CD4-positive, alpha-beta T cell treated with Interleukin-6 at 100 ng/mL for 8 hours (primary cell): Measurements from ENCODE around the gene ASCL5.

Experiments used
- DNase-seq: peaks from one replicate; pipeline ENCODE4 v3.0.0-alpha.2; 2020; ENCODE audit warnings: mixed read lengths, low spot score

ASCL5 gene

DNA sequence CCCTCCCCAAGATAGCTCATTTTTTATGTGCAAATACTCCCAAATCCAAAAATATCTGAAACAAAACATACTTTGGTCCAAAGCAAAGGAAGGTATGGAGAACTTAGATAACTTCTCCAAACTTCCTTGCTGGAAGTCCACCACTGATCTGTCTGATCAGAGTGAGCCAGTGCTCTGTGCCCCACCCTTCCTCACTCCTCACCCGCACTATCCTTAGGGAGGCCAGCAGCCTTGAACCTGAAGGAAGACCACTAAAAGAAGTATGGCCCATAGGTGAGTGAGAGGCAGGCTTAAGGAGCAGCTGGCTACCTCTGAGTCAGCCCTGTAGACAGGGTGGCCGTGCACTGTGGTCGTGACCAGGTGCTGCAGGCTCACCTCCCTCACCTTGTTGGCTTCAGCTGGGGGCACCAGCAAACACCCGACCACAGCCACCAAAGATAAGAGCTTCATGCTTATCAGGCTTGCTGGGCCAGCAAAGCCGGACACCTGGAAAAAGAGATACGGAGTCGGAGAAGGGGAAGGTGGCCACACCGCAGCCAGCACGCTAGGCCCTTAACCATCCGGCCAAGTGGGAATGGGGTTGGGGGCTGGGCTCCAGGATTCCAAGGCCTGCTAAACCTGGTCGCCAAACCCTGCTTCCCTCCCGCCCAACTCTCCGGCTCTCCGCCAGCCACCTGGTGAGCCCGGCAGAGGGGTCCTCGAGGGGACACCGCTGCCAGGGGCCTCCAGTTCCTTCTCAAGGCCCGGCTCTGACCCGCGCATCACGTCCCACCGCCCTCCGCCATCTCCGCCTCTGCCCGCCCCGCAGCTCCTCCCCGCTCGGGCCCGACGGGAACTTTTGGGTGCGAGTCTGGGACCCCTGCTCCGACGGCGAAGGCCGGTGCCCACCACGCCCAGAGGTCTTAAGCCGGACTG, 26.7 kb upstream of the ASCL5 start:
- DNase-seq, result no peak

DNA sequence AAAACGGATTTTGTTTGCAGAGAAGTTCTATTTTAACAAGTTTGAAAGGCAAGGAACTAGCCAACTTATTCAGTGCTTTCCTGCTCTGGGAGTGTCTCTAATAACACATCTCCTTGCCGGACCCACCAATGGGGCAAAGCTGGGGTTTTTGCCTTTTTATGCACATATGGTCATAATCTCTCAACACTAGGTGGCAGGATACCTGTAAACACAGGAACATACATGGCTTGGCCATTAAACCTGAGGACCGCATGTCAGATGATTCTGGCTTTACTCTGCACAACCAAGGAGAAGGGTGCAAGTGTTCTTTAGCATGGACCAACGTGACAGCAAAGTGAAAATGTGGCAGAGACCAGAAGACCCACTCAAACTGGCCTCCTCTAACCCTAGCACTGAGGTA, 22.4 kb upstream of the ASCL5 start:
- DNase-seq, result no peak

DNA sequence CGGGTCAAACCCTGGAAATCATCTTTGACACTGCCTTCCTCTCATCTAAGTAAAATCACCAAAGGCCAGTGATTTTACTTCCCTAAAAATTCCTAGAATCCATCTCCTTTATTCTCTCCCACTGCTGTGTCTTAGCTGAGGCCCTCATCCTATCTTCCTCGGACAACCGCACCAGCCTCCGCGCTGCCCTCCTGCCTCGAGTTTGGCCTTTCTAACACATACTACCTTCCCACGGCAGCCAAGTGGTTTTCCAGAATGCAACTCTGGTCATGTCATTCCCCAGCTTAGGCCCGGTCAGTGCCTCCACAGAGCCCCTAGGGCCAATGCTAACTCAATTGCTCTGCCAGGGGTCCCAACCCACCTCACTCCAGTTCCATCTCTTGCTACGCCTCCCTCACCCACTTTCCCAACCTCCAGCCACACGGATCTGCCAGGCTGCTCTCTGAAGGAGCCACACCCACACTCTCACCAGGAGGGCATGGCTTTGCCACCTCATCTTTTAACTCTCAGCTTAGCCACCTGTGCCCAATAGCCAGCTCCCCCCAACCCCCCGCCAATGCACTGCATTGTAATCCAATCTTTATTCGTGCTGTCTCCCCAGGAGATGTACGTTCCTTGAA, 20.5 kb upstream of the ASCL5 start:
- no peak for DNase-seq

DNA sequence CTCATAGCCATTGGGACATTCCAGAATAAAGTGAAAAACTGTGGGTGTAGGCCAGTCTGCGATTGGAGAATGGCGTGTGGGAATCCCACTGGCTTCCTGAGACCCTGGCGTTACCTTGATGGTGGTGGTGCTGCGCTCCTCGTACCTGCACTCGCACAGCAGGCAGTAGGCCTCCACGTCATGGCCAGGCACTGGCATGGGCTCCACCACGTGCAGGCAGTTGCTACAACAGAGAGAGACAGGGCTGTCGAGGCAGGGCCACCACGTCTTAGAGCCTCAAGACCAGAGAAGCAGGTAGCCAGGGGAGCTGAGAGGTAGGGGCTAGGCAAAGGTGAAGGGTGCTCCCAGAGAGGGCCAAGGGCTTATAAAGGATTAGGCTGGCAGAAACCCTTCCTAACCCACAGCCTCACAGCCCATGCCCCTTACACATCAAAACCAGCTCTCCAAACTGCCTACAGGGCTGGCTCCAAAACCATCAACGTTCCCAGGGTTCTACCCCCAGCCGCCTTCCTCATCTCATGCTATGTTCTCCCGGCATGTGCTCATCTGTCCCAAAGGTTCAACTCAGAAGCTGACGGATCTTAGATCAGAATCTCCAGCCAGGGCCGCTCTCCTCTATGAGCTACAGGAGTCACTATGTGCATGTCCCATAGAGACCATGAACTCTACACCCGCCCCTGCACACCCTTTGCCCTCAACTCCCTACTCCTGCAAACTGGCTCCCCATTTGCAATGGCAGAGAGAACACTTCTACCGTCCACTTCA, 19.8 kb upstream of the ASCL5 start:
- no peak for DNase-seq

DNA sequence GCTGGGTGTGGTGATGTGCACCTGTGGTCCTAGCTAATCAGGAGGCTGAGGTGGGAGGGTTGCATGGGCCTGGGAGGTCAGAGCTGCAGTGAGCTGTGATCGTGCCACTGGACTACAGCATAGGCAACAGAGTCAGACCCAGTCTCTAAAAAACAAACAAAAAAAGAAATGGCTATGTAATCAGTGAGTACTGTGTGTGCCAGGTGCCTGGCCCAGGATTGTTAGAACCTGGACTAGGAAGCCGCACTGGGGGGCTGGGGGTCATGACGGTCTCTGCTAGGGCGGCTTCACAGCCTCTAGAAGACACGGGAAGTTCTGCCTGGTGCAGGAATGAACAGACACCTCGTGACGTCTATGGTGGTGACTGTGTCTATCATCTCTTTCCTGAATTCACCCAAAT, 18.8 kb upstream of the ASCL5 start:
- no peak for DNase-seq

DNA sequence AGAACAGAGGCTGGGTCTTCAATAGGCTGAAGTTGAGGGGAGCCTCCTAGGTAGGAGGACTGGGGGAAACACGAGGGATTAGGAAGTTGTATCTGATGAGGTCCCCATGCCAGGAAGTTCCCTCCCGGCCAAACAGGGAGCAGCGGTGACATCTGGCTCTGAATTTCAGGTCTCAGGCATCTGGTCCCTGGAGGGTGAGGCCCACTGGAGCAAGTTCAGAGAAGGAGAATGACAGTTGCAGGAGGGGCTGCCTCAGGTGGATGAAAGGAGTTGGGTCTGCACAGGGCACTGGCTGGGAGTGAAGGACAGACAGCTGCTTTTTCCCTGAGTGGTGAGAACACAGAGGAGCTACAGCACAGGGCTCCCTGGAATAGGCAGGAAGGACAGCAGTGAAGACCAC, 18.1 kb upstream of the ASCL5 start:
- DNase-seq, result no peak

DNA sequence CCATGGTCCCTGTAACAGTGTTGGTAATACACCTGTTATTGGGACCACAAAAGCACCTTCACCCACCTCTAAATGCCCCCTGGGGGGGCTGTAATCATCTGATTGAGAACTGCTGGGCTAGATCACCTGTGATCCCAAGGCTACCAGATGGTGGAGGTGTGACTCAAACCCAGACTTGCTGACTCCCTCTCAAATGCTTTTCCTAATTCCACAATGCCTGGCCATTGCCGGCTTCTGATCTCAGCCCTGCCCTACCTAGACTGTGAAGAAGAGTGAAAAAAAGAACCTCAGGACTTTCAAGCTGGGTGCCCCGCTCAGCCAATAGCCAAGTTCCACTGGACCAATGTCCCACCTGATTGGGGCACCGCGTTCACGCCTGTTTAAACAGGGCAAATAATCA, 17.7 kb upstream of the ASCL5 start:
- no peak for DNase-seq

DNA sequence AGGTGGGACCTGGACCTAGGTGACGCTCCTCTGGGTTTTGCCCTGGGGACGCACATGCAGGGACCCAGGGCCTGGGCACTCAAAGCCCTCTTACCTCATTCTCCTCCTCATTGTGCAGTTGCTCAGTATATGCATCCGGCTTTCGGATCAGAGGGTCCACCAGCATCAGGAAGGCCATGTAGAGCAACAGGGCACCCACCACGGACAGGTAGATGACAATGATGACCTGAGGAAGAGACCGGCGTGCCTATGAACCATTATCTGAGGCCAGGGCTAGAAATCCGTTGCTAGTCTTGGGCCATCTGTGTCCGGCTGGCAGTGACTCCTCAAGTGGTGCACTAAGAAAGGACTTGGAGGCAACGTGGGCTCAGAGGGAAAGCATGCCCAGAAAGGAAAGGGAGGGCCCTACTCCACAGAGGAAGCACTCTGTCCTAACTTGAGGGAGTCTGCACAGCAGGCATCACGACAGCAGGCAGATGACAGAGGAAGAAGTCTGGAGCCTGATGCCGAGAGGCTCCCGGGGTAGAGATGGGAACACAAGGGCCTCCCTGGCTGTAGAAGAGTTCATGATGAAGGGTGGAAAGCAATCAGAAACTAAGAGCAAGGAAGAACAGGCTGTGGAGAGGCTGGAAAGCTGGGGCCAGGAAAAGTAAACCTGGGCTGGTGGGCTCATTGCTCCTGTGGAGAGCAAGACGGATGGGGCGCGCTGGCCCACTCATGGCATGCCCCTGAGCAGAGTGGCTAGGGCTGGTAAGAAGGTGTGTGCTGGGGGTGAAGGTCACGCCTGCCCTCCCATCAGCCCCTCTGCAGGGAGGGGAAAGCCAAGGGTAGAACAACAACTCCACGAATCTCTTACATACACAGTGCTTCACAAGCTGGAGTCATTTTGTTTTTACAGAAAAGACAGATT, 17.0 kb upstream of the ASCL5 start:
- DNase-seq, result no peak

DNA sequence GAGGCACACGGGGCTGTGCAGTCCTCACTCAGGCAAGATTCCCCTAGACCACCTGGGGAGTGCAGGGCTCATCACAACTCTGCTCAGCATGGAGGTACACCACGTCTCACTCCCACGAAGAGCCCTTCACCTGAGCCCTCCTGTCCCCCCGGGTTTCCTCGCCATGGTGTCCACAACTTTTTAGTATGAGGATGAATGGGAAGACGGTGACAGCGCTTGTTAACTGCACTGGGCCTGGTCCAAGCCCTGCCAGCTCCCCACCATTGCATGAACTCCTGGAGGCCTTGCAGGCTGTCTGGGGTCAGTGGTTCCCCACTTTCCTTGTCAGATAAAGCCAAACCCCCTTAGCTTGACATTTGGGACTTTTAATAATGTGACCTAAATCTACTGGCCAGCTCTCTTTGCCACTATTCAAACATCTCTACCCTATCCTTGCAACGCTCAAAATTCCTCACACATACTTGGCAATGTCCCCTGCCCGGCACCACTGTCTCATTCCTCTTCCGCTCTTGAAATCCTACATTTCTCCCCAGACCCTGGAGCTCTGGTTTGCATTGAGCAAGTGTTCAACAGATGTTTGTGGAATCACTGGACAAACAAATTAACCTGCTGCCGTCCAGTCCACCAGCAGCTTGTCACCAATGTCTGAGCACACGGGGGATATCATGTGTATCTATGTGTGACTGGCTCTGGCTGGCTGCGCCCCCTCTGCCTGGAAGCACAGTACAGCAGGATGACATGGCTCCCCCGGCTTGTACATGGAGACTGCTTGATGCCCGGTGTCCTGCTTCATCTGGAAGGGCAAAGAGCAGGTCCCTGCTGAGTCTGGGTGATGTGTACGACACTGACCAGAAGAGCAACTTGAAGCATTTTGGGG, 16.1 kb upstream of the ASCL5 start:
- DNase-seq, result no peak

DNA sequence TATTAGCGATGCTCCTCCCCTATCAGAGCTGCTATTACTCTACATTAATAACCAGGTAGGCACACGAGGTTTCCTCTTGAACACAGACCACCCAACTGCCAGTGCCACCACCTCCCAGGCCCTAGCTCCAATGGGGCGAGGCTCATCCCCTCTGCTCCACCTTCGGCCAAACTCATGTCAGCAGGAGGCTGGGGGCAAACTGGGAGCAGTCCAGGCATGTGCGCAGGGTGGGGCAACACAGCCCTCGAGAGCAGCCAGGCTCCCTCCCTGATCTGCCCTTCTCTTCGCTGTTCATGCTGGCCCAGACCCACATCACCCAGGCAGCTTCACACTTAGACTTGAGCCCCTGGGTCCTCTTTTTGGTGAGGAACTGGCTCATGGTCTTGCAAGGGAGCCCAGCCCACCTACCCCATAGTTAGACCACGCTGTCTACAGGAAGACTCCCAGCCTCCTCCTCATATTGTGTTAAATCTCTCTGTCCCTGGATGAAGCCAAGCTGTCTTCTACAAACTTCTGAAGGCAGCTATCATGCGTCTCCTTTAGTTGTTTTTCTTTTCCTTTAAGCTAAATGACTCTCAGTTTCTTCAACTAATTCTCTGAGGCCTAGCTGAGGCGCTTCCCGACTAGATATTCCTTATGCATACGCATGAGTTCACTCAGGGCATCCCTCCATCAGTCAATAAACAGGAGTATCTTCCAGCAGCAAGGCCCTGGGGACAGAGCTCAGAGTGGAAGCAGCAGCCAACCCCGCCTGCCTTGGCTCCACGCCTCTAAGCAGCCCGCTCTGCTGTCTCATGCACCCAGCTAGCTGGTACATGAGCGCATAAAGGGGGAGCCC, 15.2 kb upstream of the ASCL5 start:
- no peak for DNase-seq

DNA sequence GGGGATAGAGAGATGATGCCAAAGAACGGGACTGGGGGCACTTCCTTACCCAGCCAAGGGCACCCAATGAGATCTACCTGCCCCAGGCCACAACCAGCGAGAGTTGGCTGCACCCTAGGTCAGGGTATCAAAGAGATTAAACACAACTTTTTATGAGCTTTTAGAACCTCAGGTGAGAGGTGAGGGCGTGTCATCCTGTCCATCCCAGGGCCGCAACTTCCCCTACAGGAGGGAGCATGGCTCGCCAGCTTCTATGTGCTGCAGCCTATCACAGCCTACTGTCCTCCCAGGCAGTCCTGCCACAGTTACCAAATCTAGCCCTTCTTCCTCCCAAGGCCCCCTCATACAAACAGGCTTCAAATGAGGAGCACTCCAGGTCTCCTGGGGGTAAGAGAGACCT, 14.4 kb upstream of the ASCL5 start:
- no peak for DNase-seq

DNA sequence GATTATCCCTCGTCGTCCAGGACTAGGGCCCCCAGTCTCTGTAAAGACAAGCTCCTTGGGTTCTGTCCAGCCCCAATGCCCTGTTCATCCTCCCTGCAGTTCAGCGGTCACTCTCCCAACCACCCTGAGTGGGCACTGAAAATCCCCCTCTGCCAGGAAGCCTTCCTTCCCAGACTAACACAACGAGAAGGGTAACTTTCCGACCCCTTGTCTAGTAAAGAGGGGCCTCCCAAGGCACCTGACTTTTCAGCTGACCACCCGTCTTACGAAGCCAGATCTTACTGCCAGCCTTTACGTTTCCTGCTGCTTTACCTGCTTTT, 13.9 kb upstream of the ASCL5 start:
- no peak for DNase-seq

DNA sequence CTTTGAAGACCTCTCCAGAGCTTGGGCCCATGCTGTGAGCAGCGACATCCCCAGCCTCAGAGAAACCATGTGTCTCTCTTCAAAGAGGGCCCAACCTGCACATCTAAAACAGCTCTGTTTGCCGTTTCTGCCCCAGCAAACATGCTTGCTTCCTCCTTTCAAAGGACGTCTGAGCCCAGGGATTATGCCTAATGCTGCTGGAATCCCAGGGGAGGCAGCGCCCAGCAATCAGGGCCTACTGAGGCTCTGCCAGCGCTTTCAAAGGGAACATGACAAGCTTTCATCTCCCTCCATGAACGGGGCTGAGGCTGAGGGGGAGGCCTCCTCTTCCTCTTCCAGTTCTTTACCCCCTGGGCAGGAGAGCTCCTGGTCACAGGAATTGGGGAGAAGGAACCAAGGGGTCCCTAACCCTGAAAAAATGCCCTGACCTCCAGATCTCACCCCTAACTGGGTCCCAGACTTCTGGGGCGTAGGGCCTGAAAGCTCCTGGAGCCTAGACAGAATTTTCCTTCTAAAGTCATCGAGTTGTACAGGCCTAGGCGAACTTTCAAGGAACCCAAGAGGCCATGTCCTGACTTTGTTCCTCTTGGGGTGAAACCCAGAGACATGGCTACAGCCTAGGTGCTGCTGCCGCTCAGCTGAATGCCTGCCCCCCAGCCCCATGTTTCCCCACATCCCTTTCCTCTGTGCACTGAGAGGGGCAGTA, 13.4 kb upstream of the ASCL5 start:
- DNase-seq, result no peak

DNA sequence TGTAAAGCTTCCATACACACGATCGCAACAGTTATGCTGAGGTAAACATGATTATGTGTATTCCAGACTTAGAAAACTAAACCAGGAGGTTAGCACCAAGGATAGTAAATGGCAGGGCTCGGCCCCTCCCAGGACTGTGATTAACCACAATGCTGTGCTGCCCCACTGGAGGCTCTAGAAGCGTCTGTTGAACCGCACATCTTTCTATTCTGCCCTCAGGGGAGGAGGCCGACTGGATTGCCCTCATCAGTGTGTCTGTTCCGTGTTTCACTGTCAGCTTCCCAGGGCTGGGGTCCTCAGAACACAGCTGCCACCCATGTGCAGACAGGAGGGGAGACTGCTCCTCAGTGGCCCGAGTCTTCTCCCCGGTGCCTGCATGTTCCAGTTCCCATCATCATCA, 12.8 kb upstream of the ASCL5 start:
- DNase-seq, result no peak

DNA sequence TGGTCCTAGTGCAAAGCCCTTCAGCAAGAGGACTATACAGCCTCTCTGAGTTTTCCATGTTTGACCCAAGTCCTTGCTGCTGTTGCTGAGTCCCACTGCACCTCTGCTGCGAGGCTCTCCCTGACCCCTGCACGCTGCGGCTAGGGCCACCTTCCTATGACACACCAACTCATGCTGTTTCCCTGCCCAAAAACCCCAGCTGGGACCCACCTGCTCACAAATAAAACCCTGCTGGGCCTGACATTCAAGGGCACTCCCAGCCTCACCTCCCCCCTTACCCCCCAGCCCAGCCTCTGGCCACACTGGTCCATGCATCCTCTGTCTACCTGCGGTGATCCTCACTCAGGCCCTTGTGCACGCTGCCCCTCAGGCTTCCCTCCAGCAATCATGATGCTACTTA, 12.3 kb upstream of the ASCL5 start:
- DNase-seq, result no peak

DNA sequence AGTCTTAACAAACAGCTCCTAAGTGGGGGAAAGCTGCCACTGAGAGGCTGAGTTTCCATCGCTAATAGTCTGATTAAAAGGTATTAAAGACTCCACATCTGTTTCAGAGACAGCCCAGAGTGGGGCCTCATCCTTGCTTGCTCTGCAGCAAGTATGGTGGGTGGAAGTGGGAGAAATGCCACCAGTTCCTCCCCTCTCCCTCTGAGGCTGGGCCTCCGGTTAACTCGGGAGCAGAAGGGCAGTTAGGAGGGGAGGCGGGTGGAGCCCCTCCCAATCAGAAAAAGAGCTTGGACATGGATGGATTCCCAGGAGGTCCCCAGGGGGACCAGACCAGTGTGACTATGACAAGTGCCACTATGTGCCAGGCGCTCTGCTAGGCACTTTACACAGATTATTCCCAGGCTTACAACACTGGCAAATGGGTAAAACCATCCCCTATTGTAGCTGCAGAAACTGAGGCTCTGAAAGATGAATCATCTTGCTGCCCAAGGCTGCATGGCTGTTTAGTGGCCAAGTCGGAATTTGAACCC, 11.4 kb upstream of the ASCL5 start:
- no peak for DNase-seq

DNA sequence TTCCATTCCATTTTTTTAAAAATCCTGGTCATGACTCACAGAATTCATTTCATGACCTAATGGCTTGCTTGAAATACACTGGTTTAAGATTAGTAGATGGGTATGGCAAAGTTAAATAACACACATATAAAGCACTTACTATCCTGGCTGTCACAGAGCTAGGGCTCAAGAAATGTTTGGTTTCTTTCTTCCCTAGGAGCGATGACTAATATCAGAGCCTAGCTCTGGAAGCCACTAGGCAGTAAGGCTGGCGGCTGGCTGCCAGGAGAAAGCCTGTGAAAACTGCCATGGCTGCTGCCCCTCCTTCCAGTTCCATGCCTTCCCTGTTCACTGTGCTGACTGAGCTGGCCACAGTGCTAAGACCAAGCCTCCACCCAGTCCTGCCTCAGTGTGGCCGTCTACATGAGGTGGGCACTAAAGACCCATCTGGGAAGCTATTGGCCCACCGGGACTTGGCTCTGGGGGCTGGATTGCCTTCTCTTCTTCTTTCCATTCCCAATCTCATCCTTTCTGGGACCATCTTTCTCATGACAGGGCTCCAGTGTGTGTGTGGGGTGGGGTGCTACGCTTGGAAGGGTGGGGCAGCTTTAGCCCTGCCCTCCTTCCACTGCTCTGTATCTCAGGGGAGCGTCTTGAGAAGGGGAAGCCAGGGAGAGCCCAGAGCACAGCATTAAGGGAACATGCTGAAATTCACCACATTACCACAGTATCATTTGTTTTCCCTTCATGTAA, 10.8 kb upstream of the ASCL5 start:
- DNase-seq, result no peak

DNA sequence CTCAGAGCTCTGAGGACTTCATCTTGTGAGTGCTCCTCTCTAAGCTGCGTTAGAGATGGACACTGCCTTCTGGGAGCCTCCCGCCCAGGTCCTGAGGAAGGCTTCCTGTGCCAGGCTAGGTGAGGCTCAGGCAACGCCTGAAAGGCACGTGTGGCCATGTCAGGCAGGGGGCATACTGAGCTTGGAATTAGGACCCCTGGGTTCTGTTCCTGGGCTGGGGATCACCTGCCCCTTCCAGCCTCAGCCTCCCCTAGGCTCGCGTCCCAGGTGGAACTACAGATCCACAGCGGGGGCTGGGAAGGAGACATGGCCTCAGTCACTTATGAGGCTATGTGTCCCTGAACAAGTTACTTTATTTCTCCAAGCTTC, 10.0 kb upstream of the ASCL5 start:
- no peak for DNase-seq
